Suprapubic skin (tissue), 3 donors: ENCODE measurements around the gene SEC23B.

ENCODE experiments used
- POLR2AphosphoS5 ChIP-seq, 3 donors: sonication (generic); formaldehyde crosslinking; IDR thresholded peaks; one replicate each; pipeline ENCODE4 v1.6.1; 2017; ENCODE audit warnings: antibody characterized with exemption in 3 of 3
- TF ChIP-seq, protein P1 (sequence below), 2 donors: fragments of 200-600 bp in 1 of 2; fragments of 450-650 bp in 1 of 2; sonication (generic) in 1 of 2; IDR thresholded peaks; one replicate each; pipeline ENCODE4 v1.5.1; 2016 to 2019; ENCODE audit warnings: antibody characterized with exemption in 2 of 2, mild to moderate bottlenecking in 1 of 2, moderate library complexity in 1 of 2

DNA sequence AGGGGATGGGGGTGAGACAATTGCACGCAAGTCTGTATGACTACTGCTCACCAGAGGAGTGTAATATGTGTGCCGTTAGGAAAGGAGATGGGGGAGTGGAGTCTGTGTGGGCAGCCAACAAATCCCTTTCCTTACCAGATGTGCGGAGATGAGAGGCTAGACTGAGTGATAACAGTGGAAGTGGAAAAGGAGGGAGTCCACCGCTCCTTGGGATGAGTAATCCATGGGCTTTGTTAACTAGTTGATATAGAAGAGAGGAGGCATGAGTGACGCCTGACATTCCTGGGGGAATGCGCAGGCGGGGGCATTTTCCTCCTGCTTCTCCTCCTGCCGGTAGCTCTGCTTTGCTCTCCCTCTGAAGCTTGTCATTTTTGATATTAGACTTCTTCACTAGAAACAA is 46.0 kb downstream of the SEC23B start:
- TF ChIP-seq, protein P1, sequence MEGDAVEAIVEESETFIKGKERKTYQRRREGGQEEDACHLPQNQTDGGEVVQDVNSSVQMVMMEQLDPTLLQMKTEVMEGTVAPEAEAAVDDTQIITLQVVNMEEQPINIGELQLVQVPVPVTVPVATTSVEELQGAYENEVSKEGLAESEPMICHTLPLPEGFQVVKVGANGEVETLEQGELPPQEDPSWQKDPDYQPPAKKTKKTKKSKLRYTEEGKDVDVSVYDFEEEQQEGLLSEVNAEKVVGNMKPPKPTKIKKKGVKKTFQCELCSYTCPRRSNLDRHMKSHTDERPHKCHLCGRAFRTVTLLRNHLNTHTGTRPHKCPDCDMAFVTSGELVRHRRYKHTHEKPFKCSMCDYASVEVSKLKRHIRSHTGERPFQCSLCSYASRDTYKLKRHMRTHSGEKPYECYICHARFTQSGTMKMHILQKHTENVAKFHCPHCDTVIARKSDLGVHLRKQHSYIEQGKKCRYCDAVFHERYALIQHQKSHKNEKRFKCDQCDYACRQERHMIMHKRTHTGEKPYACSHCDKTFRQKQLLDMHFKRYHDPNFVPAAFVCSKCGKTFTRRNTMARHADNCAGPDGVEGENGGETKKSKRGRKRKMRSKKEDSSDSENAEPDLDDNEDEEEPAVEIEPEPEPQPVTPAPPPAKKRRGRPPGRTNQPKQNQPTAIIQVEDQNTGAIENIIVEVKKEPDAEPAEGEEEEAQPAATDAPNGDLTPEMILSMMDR (IDR thresholded peaks at IDR 0.05): no peak
- no peak for TF ChIP-seq POLR2AphosphoS5 (IDR thresholded peaks at IDR 0.05)
